NCI-H460 (cell line): ENCODE data around the gene SOX5. TPM values are rescaled to one million over a fixed set of nuclear protein-coding genes. Genes with fewer than 3 reads are reported as not detected.
"Not testable (repeated sequence)": the region's sequence is repeated elsewhere in the genome, so short reads cannot be mapped to it uniquely, and the experiment has no call there.

Experiments
- DNase-seq: peaks from one replicate; pipeline ENCODE4 v3.0.0-alpha.2; 2016; ENCODE audit warnings: low read depth; ENCODE audit errors: extremely low read depth
- total RNA-seq: library from RNA; depleted of rRNA; stranded (reverse); fragments of >200 nt; shearing (Covaris generic); gene quantifications from 2 replicates; pipeline ENCODE4 v1.2.3, GENCODE V29; 2014

The SOX5 gene
- total RNA-seq, 1 experiment from 2014 or later: not detected

DNA sequence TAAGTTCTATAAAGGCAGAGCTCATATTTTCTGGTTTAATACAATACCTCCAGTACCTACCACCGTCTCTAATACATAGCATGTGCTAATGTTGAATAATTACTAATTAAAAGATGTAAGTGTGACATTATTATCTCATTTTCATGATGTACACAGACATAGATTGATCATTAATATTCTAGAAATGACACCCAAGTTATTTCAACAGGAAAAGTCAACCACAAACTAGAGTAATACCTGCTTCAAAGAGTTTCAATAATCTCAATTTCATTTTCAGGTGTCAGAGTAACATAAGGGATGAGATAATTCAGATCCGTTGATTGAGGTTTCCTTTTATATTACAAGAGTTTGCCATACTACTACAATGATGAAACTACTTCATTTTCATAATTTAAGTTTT is 388.9 kb downstream of the SOX5 start:
- no peak for DNase-seq

GRCh38 chr12:23559268-23559753 is 390.2 kb downstream of the SOX5 start:
- DNase-seq: no peak

DNA sequence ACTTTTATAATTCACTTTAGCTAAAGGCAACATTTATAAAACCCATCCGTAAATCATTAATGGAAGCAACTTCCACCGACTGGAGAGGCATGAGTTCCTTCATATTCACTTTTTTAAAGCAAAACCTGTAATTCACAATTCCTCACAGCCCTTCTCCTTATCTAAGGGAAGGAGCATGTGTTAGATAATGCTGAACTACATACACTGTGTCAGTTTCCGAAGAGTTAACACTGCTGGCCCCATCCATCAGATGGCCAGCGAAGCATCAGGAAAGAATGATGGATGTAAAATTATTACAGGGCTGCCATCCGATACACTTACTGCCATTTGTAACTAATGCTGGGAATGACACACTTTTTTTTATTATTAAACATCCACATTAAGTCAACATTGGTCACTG is 392.8 kb downstream of the SOX5 start:
- no peak for DNase-seq

GRCh38 chr12:23555825-23556207 is 393.7 kb downstream of the SOX5 start:
- DNase-seq: no peak

GRCh38 chr12:23555180-23555824 is 394.2 kb downstream of the SOX5 start:
- no peak for DNase-seq

- DNase-seq: no peak
These were observed 397.1 kb downstream of the SOX5 start for GRCh38 chr12:23552417-23552816.

DNA sequence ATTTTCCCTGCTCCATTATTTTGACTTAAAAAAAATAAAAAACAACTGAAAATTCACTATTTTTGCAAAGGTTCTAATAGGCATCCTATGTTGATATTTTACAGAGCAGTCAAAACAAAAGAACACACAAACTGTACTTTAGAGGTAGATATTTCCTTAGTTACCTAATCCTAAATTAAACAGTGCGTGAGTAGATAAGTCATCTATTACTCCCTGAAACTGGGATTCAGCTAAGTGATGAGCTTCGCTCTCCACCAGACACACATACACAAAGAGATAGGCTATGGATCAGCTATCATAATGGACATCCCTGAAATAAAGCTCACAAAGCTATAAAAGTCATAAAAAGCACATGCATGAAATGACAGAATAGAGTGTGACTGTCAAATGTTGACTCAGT is 398.7 kb downstream of the SOX5 start:
- no peak for DNase-seq

- no peak for DNase-seq
These were observed 400.7 kb downstream of the SOX5 start for GRCh38 chr12:23548742-23549141.

- no peak for DNase-seq
These were observed 402.7 kb downstream of the SOX5 start for GRCh38 chr12:23546756-23547155.

GRCh38 chr12:23543767-23544166 is 405.7 kb downstream of the SOX5 start:
- no peak for DNase-seq

- DNase-seq: no peak
These were observed 407.3 kb downstream of the SOX5 start for GRCh38 chr12:23542187-23542586.

- DNase-seq: no peak
These were observed 408.9 kb downstream of the SOX5 start for GRCh38 chr12:23540572-23540971.

DNA sequence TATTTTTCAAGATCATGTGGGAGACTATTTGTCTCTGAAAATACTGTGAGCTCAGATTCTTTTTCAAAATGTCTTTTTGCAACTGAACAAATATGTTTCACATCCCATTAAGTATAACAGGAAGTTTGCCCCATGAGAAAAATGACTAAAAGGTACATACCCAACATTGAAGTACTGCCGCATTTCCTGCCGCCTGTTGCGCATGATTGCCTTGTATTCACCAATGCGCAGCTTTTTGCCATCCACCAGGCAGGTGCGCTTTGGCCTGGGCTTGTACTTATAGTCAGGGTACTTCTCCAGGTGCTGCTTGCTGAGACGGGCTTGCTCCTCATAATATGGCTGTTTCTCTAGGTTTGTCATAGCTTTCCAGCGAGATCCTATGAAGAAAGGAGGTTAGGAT is 413.2 kb downstream of the SOX5 start:
- DNase-seq: no peak

DNA sequence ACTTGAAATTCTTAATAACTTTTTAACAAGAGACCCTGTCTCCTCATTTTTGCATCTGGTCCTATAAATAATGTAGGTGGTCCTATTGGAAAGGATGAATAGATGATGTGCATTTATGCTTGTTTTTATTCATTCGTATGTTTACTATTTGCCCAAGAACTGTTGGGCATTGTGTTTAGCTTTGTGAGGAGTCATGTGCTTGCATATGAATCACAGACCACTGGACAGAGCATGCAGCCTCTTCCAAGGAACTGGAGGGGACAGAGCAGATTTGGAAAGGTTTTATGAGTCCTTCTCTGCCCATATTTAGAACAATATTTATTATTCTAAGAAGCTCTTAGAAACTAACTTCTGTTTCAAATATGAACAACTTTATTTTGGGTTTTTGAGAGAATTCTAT is 414.0 kb downstream of the SOX5 start:
- no peak for DNase-seq

GRCh38 chr12:23534196-23534595 is 415.3 kb downstream of the SOX5 start:
- no peak for DNase-seq

GRCh38 chr12:23533699-23534098 is 415.8 kb downstream of the SOX5 start:
- DNase-seq: no peak

DNA sequence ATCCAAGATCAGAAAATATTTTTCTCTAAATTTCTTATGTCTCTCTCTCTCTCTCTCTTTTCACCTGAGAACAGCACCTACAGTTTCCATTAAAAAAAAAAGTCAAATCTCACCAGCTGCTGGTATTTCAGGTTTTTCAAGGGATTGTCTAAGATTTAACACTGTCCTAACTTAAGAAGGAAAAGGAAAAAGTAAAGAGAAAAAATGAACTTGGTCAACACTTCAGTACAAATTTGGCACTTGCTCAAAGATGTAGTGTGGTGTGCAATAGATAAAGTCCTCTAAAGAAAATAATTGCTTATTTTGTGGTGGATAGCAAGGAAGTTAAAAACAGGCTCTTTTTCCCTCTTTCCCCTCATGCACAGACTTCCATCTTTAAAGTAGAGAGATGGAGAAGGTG is 416.2 kb downstream of the SOX5 start:
- DNase-seq: no peak

- no peak for DNase-seq
These were observed 421.2 kb downstream of the SOX5 start for GRCh38 chr12:23528316-23528715.

GRCh38 chr12:23525450-23526072 is 423.9 kb downstream of the SOX5 start:
- no peak for DNase-seq

GRCh38 chr12:23523339-23523738 is 426.1 kb downstream of the SOX5 start:
- no peak for DNase-seq

- DNase-seq: not testable (repeated sequence)
These were observed 430.0 kb downstream of the SOX5 start for GRCh38 chr12:23519444-23519843.

DNA sequence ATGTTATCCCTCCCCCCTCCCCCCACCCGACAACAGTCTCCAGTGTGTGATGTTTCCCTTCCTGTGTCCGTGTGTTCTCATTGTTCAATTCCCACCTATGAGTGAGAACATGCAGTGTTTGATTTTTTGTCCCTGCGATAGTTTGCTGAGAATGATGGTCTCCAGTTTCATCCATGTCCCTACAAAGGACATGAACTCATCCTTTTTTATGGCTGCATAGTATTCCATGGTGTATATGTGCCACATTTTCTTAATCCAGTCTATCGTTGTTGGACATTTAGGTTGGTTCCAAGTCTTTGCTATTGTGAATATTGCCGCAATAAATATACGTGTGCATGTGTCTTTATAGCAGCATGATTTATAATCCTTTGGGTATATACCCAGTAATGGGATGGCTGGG is 433.7 kb downstream of the SOX5 start:
- DNase-seq: not testable (repeated sequence)

DNA sequence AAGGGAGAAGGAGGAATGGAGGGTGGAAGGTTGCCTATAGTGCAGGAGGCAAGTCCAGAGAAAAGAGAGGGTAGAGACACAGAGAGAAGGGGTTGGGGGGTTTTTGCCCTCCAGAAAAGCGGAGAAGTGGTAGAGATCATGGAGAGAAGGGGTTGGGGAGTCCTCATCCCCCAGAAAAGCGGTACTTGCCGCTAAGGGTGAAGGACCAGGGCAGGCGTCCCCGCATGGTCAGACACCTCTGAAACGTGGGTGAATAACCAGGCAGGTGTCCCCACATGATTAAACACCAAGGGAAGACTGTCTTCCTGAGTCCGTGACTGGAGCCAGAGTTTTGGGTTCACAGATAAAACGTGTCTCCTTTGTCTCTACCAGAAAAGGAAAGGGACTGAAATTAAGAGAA is 439.0 kb downstream of the SOX5 start:
- no peak for DNase-seq
